Adrenal gland (tissue), 12 donors: ENCODE results near the gene BCAR1. TPM values are rescaled to one million over a fixed set of nuclear protein-coding genes. Genes with fewer than 3 reads are reported as not detected.

Experiments used
- DNase-seq, 7 donors: peaks; one replicate each; pipeline ENCODE4 v3.0.0-alpha.2; 2019 to 2020
- H3K27ac ChIP-seq, 5 donors: fragments of 200-600 bp; sonication (generic) in 4 of 5; 1 replicate in 3 of 5; 2 replicates in 2 of 5; pipeline versions ENCODE4 v1.5.1 to v1.8.0; 2016 to 2020; ENCODE audit warnings: mild to moderate bottlenecking in 1 of 5
- H3K27me3 ChIP-seq: fragments of 200-600 bp; 2 replicates; pipeline ENCODE4 v1.8.0; 2021
- H3K36me3 ChIP-seq, 2 donors: fragments of 200-600 bp; replicated peaks in 1 of 2; 1 replicate in 1 of 2; 2 replicates in 1 of 2; pipeline versions ENCODE4 v1.5.1 to v1.8.0; 2018 to 2022
- H3K4me1 ChIP-seq, 2 donors: fragments of 200-600 bp; replicated peaks in 1 of 2; 1 replicate in 1 of 2; 2 replicates in 1 of 2; pipeline versions ENCODE4 v1.5.1 to v1.8.0; 2018 to 2021
- H3K4me3 ChIP-seq, 4 donors: fragments of 200-600 bp; sonication (generic) in 3 of 4; one replicate each; pipeline ENCODE4 v1.5.1; 2016 to 2018
- H3K9me3 ChIP-seq, 3 donors: fragments of 200-600 bp; sonication (generic) in 1 of 3; replicated peaks in 1 of 3; 1 replicate in 2 of 3; 2 replicates in 1 of 3; pipeline versions ENCODE4 v1.5.1 to v1.8.0; 2016 to 2021
- CTCF ChIP-seq, 6 experiments: fragments of 450-650 bp in 4 of 6; fragments of 200-600 bp in 2 of 6; sonication (generic) in 1 of 6; IDR thresholded peaks; 1 replicate in 5 of 6; 2 replicates in 1 of 6; pipeline versions ENCODE4 v1.5.1 to v1.8.0; 2016 to 2021; ENCODE audit warnings: antibody characterized with exemption in 6 of 6, mild to moderate bottlenecking in 2 of 6, moderate library complexity in 1 of 6
- POLR2A ChIP-seq, 2 donors: fragments of 450-650 bp; IDR thresholded peaks; one replicate each; pipeline ENCODE4 v1.6.1; 2017; ENCODE audit warnings: antibody characterized with exemption in 2 of 2, mild to moderate bottlenecking in 2 of 2, moderate library complexity in 1 of 2
- WGBS, 4 donors: extraction: QIAGEN DNeasy Blood & Tissue Kit in 2 of 4; methylation state at CpG; one replicate each; pipeline versions ENCODE4 v1.1.5 to v1.1.7; 2013 to 2017; 5-methylcytosine and 5-hydroxymethylcytosine counted together
- intact Hi-C, 2 donors: fragments of 100-400 bp; cut with DNase I; formaldehyde crosslinking; loops; one replicate each; pipeline versions ENCODE4 v1.14.1 to v1.15.0; 2022 to 2023
- polyA plus RNA-seq, 3 donors: library from polyadenylated mRNA; stranded (reverse); fragments of 200-250 nt in 2 of 3; fragments of 350-450 nt in 1 of 3; fragmentation: Illumina TruSeq in 1 of 3; extraction: RNeasy Lipid Tissue Mini Kit (QIAGEN cat#74804) in 1 of 3; gene quantifications; one replicate each; pipeline ENCODE4 v1.2.3, GENCODE V29; 2013 to 2014
- small RNA-seq, 2 donors: library from RNA; depleted of rRNA; stranded (forward); fragments of <200 nt; gene quantifications; one replicate each; pipeline ENCODE3, GENCODE V24; 2016
- total RNA-seq, 9 donors: library from RNA; depleted of rRNA in 4 of 9; stranded (reverse); fragments of >200 nt in 4 of 9; fragments of 120-200 nt in 1 of 9; fragmentation: NEBNext Ultra II Directional in 1 of 9; extraction: Animal tissue kit (Norgen Biotek cat#: 25700) in 1 of 9; gene quantifications; one replicate each; pipeline versions ENCODE4 v1.1.0 to v1.2.4, GENCODE V29; 2013 to 2023
- donor health status: healthy with polysubstance abuse.
- donor health status: Bipolar disorder and iron deficiency.
- donor health status: DM: yes; HTN: yes; CAD: no.
- donor health status: DM: no; HTN: no; CAD: no.
- donor health status: DM: no; HTN: no; CAD: no.
- donor health status: DM: yes; HTN: yes; CAD: no.

BCAR1 gene
- total and polyA plus RNA-seq, 12 donors = 10.2 to 87.7 (median 63.8) TPM

GRCh38 chr16:75188832-75189477 lies 62.5 kb downstream of the BCAR1 start:
- WGBS, 4 donors = 83 to 91% (median 87%) methylated on average over 12 to 14 of the region's 14 CpGs
- Histone ChIP-seq H3K4me3 (no peak overlapping the region), H3K9me3 (no peaks in the 10 kb centered on the region), H3K27me3 (no peaks in the 10 kb centered on the region), H3K27ac (no peak overlapping the region), H3K36me3 (no peaks in the 10 kb centered on the region), H3K4me1 (no peaks in the 10 kb centered on the region)
- DNase-seq = peak in 1 of 7 donors; percentile 21
- intact Hi-C loops = no loop called here
- TF ChIP-seq CTCF (IDR thresholded peaks at IDR 0.05) (no peak), POLR2A (IDR thresholded peaks at IDR 0.05) (no peak)

DNA sequence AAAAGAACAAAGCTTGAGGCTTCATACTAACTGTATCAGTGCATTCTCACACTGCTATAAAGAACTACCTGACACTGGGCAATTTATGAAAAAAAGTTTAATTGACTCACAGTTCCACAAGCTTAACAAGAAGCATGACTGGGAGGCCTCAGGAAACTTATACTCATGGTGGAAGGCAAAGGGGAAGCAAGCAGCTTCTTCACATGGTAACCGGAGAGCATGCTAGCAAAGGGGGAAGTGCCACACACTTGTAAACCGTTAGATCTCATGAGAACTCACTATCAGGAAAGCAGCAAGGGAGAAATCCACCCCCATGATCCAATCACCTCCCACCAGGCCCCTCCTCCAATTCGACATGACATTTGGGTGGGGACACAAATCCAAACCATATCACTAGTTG lies 69.8 kb downstream of the BCAR1 start:
- DNase-seq = no peak
- Histone ChIP-seq H3K27me3 (no peaks in the 10 kb centered on the region), H3K9me3 (peaks cover 0 to 2% (median 0%) of the 10 kb centered on the region in 3 donors), H3K27ac (no peak overlapping the region), H3K4me3 (no peak overlapping the region), H3K4me1 (no peaks in the 10 kb centered on the region), H3K36me3 (no peaks in the 10 kb centered on the region)
- intact Hi-C loops = no loop called here
- WGBS, 4 donors = 31 to 39% (median 36%) methylated on average over 3 of the region's 3 CpGs
- TF ChIP-seq POLR2A (IDR thresholded peaks at IDR 0.05) = no peak
- TF ChIP-seq CTCF (IDR thresholded peaks at IDR 0.05) = no peak

DNA sequence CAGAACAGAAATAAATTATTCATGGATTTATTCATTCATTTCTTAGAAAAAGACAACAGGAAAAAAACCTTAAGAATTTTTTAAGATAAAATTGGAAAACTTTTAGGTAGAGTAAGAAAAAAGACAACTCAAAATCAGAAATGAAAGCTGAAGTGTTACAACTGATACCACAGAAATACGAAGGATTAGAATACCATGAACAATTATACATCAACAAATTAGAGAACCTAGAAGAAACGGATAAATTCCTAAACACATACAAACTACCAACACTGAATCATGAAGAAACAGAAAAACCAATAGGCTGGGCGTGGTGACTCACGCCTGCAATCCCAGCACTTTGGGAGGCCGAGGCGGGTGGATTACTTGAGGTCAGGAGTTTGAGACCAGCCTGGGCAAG lies 72.2 kb downstream of the BCAR1 start:
- Histone ChIP-seq H3K27ac (no peak overlapping the region), H3K27me3 (no peaks in the 10 kb centered on the region), H3K4me1 (no peaks in the 10 kb centered on the region), H3K4me3 (no peak overlapping the region), H3K36me3 (no peaks in the 10 kb centered on the region), H3K9me3 (peaks cover 0 to 7% (median 0%) of the 10 kb centered on the region in 3 donors)
- no peak for TF ChIP-seq CTCF (IDR thresholded peaks at IDR 0.05)
- no peak for TF ChIP-seq POLR2A (IDR thresholded peaks at IDR 0.05)
- intact Hi-C loops = no loop called here
- WGBS, 4 donors = 87 to 92% (median 89%) methylated on average over 6 of the region's 6 CpGs
- DNase-seq = no peak

Small RNA genes within 50 kb of the gene (small RNA-seq; reads per million reads assigned to genes)
- gene RNU6-758P = 0 reads per million in 2 donors

Other genes with a start within 250 kb of the BCAR1 start
- gene LDHD, start 134.8 kb downstream of the BCAR1 start, total RNA-seq = 10 to 100 TPM in 8 of 9 donors, 1 to 10 TPM in 1; 2.4 to 46.0 (median 21.6) TPM
- gene LDHD, start 134.8 kb downstream of the BCAR1 start, polyA plus RNA-seq = 10 to 100 TPM; 11.8 to 18.9 (median 12.1) TPM
- 10 to 100 TPM in 3 of 9 donors, 1 to 10 TPM in 6; 5.9 to 15.1 (median 9.6) TPM for gene ZFP1, start 103.1 kb downstream of the BCAR1 start, total RNA-seq
- 10 to 100 TPM in 1 of 3 donors, 1 to 10 TPM in 2; 4.5 to 10.5 (median 6.9) TPM for gene ZFP1, start 103.1 kb downstream of the BCAR1 start, polyA plus RNA-seq
- gene CTRB2, start 44.5 kb downstream of the BCAR1 start, total RNA-seq = 10 to 100 TPM in 1 of 9 donors, 1 to 10 TPM in 4, not detected in 4; 1.5 to 15.1 (median 3.8) TPM
- gene CTRB2, start 44.5 kb downstream of the BCAR1 start, polyA plus RNA-seq = 1 to 10 TPM in 1 of 3 donors, under 1 TPM in 1, not detected in 1; 0.88 to 2.5 TPM
- 1 to 10 TPM in 6 of 9 donors, under 1 TPM in 1, not detected in 2; 0.67 to 9.9 (median 1.7) TPM for gene CTRB1, start 32.6 kb downstream of the BCAR1 start, total RNA-seq
- gene CTRB1, start 32.6 kb downstream of the BCAR1 start, polyA plus RNA-seq = 1 to 10 TPM in 2 of 3 donors, not detected in 1; 2.0 to 4.2 TPM
- gene CFDP1, start 181.9 kb upstream of the BCAR1 start, total RNA-seq = 100 to 1,000 TPM in 1 of 9 donors, 10 to 100 TPM in 8; 40.6 to 129 (median 52.1) TPM
- 100 to 1,000 TPM in 1 of 3 donors, 10 to 100 TPM in 2; 61.0 to 121 (median 83.4) TPM for gene CFDP1, start 181.9 kb upstream of the BCAR1 start, polyA plus RNA-seq
- gene TMEM170A, start 213.1 kb upstream of the BCAR1 start, total RNA-seq = 10 to 100 TPM; 19.2 to 40.7 (median 22.8) TPM
- gene TMEM170A, start 213.1 kb upstream of the BCAR1 start, polyA plus RNA-seq = 10 to 100 TPM in 2 of 3 donors, 1 to 10 TPM in 1; 5.4 to 19.8 (median 10.1) TPM
- gene CHST6, start 243.8 kb upstream of the BCAR1 start, total RNA-seq = 10 to 100 TPM in 7 of 9 donors, 1 to 10 TPM in 2; 6.3 to 65.8 (median 35.7) TPM
- 1 to 10 TPM; 3.1 to 6.7 (median 3.1) TPM for gene CHST6, start 243.8 kb upstream of the BCAR1 start, polyA plus RNA-seq